HEK293 (cell line): ENCODE measurements around the gene COPG1.

Experiments used
- GLI4 ChIP-seq: fragments of 450-650 bp; formaldehyde crosslinking; IDR thresholded peaks from 2 replicates; pipeline ENCODE4 v1.5.1; 2016; ENCODE audit warnings: missing biosample characterization, missing genetic modification characterization
- ZNF138 ChIP-seq: fragments of 450-650 bp; formaldehyde crosslinking; IDR thresholded peaks from 2 replicates; pipeline ENCODE4 v1.5.1; 2016; ENCODE audit warnings: missing biosample characterization, missing genetic modification characterization, borderline replicate concordance
- ZNF239 ChIP-seq: fragments of 450-650 bp; formaldehyde crosslinking; IDR thresholded peaks from 2 replicates; pipeline ENCODE4 v1.5.1; 2016; ENCODE audit warnings: missing biosample characterization, missing genetic modification characterization
- TF ChIP-seq, protein P1 (sequence below): fragments of 450-650 bp; formaldehyde crosslinking; IDR thresholded peaks from 2 replicates; pipeline ENCODE4 v1.5.1; 2016; ENCODE audit warnings: missing biosample characterization, missing genetic modification characterization
- TF ChIP-seq, protein P2 (sequence below): IDR thresholded peaks from 2 replicates; pipeline ENCODE4 v1.6.1; 2011; ENCODE audit warnings: mild to moderate bottlenecking, low read depth, low read length, borderline replicate concordance
- TF ChIP-seq, protein P3 (sequence below): fragments of 450-650 bp; formaldehyde crosslinking; IDR thresholded peaks from 2 replicates; pipeline ENCODE4 v1.5.1; 2016; ENCODE audit warnings: missing biosample characterization, missing genetic modification characterization

DNA sequence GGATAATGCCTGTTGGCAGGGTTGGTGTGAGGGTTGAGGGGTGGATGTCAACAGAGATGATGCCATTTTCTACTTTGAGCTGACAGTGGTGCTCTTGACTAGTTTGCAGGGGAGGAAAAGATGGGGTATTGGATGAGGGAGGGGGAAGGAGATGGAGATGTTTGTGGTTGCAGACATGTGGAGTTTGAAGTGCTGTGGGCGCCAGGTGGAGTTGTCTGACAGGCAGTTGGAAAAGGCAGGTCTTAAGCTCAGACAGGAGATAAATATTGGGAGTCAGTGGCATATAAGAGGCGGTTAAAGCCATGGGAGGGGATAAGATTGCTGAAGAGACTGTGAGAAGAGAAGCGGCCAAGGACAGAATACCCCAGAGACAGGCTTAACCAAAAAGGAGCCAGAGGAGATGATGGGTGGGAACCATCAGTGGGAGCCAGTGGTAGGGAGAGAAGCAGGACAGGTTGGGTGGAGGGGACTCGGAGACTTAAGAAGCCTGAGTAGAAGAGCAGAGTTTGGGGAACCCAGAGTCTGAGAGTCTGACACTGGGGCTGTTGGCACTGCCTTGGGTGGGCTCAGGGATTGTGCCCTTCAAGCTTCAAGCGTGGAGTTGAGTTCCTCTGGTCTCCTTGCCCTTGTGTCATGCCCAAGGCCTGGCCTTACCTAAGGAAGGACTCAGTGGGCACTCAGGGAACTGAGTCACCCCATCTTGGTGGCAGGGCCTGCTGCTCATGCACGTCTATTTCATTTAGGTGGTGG lies 13.9 kb downstream of the COPG1 start:
- TF ChIP-seq, protein P1, sequence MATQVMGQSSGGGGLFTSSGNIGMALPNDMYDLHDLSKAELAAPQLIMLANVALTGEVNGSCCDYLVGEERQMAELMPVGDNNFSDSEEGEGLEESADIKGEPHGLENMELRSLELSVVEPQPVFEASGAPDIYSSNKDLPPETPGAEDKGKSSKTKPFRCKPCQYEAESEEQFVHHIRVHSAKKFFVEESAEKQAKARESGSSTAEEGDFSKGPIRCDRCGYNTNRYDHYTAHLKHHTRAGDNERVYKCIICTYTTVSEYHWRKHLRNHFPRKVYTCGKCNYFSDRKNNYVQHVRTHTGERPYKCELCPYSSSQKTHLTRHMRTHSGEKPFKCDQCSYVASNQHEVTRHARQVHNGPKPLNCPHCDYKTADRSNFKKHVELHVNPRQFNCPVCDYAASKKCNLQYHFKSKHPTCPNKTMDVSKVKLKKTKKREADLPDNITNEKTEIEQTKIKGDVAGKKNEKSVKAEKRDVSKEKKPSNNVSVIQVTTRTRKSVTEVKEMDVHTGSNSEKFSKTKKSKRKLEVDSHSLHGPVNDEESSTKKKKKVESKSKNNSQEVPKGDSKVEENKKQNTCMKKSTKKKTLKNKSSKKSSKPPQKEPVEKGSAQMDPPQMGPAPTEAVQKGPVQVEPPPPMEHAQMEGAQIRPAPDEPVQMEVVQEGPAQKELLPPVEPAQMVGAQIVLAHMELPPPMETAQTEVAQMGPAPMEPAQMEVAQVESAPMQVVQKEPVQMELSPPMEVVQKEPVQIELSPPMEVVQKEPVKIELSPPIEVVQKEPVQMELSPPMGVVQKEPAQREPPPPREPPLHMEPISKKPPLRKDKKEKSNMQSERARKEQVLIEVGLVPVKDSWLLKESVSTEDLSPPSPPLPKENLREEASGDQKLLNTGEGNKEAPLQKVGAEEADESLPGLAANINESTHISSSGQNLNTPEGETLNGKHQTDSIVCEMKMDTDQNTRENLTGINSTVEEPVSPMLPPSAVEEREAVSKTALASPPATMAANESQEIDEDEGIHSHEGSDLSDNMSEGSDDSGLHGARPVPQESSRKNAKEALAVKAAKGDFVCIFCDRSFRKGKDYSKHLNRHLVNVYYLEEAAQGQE (tag by site-specific recombination): no peak
- TF ChIP-seq, protein P2, sequence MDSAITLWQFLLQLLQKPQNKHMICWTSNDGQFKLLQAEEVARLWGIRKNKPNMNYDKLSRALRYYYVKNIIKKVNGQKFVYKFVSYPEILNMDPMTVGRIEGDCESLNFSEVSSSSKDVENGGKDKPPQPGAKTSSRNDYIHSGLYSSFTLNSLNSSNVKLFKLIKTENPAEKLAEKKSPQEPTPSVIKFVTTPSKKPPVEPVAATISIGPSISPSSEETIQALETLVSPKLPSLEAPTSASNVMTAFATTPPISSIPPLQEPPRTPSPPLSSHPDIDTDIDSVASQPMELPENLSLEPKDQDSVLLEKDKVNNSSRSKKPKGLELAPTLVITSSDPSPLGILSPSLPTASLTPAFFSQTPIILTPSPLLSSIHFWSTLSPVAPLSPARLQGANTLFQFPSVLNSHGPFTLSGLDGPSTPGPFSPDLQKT: no peak
- TF ChIP-seq ZNF138: no peak
- TF ChIP-seq ZNF239 (tag by site-specific recombination): no peak
- TF ChIP-seq, protein P3, sequence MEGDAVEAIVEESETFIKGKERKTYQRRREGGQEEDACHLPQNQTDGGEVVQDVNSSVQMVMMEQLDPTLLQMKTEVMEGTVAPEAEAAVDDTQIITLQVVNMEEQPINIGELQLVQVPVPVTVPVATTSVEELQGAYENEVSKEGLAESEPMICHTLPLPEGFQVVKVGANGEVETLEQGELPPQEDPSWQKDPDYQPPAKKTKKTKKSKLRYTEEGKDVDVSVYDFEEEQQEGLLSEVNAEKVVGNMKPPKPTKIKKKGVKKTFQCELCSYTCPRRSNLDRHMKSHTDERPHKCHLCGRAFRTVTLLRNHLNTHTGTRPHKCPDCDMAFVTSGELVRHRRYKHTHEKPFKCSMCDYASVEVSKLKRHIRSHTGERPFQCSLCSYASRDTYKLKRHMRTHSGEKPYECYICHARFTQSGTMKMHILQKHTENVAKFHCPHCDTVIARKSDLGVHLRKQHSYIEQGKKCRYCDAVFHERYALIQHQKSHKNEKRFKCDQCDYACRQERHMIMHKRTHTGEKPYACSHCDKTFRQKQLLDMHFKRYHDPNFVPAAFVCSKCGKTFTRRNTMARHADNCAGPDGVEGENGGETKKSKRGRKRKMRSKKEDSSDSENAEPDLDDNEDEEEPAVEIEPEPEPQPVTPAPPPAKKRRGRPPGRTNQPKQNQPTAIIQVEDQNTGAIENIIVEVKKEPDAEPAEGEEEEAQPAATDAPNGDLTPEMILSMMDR (tag by site-specific recombination): no peak
- TF ChIP-seq GLI4 (tag by site-specific recombination): no peak
